HG03469 (cell line): ENCODE measurements around the gene C3orf18.

Source experiments
- ATAC-seq: cut with Tn5 transposase; IDR thresholded peaks from one replicate; pipeline ENCODE4 v1.9.1; 2021; ENCODE audit warnings: mild to moderate bottlenecking, moderate library complexity, moderate number of reproducible peaks; ENCODE audit not compliant: unreplicated experiment

The C3orf18 gene

GRCh38 chr3:50567386-50568167 is at the start of gene C3orf18:
Gene C3orf18 (minus strand): TSS chr3:50567747. CDS start chr3:50565699, 2,048 bp downstream.
- peak; percentile 82 for ATAC-seq

- ATAC-seq, result peak; percentile 60
Observed at GRCh38 chr3:50616770-50617095, 49.2 kb upstream of the C3orf18 start.

GRCh38 chr3:50616003-50616769 is 48.6 kb upstream of the C3orf18 start:
- ATAC-seq, result no peak

- ATAC-seq, result no peak
Observed at GRCh38 chr3:50615190-50615589, 47.6 kb upstream of the C3orf18 start.

GRCh38 chr3:50612970-50613846 is 45.7 kb upstream of the C3orf18 start:
- no peak for ATAC-seq

- no peak for ATAC-seq
Observed at GRCh38 chr3:50612234-50612882, 44.8 kb upstream of the C3orf18 start.

- ATAC-seq, result peak; percentile 36
Observed at GRCh38 chr3:50611464-50612233, 44.1 kb upstream of the C3orf18 start, which contains the start of gene CISH. Gene CISH (minus strand): TSS chr3:50611774. CDS start chr3:50611650, 124 bp downstream.

GRCh38 chr3:50610992-50611463 is 43.5 kb upstream of the C3orf18 start:
- ATAC-seq, result no peak

GRCh38 chr3:50610181-50610971 is 42.8 kb upstream of the C3orf18 start:
- ATAC-seq, result no peak

GRCh38 chr3:50609763-50610085 is 42.2 kb upstream of the C3orf18 start:
- no peak for ATAC-seq

GRCh38 chr3:50609071-50609762 is 41.7 kb upstream of the C3orf18 start:
- ATAC-seq, result no peak

GRCh38 chr3:50608278-50608677 is 40.7 kb upstream of the C3orf18 start:
- ATAC-seq, result no peak

GRCh38 chr3:50607271-50608091 is 39.9 kb upstream of the C3orf18 start:
- ATAC-seq, result no peak

GRCh38 chr3:50606596-50606995 is 39.0 kb upstream of the C3orf18 start:
- no peak for ATAC-seq

GRCh38 chr3:50605901-50606326 is 38.4 kb upstream of the C3orf18 start:
- ATAC-seq, result no peak

- no peak for ATAC-seq
Observed at GRCh38 chr3:50604628-50605588, 37.4 kb upstream of the C3orf18 start.
